ENCODE results near the gene TOMM34.
A peak's percentile ranks its signal among the peaks of the same experiment; 100 is the strongest.

The TOMM34 gene

GRCh38 chr20:44962483-44962882, 2.3 kb upstream of the TOMM34 start:
- DNase-seq (ENCODE audit: low spot score), result no peak

DNA sequence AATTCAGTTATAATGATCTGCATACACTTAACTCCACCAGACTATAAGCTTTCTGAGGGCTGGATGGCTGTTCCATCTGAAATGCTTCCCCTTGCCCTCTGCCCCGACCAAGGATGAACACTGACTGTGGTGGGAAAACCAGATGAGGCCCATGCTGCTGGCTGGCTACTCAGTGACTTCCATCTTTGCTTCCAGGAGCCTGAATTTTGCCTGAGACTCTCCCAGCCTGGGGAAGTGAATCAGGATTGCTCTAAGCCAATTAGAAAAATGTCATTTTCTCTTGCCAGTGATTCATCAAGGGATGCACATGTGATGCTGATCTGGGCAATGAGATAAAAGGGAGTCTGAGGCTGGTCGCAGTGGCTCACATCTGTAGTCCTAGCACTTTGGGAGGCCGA, 1.7 kb upstream of the TOMM34 start:
- peak; percentile 62 for DNase-seq (ENCODE audit: low spot score)

DNA sequence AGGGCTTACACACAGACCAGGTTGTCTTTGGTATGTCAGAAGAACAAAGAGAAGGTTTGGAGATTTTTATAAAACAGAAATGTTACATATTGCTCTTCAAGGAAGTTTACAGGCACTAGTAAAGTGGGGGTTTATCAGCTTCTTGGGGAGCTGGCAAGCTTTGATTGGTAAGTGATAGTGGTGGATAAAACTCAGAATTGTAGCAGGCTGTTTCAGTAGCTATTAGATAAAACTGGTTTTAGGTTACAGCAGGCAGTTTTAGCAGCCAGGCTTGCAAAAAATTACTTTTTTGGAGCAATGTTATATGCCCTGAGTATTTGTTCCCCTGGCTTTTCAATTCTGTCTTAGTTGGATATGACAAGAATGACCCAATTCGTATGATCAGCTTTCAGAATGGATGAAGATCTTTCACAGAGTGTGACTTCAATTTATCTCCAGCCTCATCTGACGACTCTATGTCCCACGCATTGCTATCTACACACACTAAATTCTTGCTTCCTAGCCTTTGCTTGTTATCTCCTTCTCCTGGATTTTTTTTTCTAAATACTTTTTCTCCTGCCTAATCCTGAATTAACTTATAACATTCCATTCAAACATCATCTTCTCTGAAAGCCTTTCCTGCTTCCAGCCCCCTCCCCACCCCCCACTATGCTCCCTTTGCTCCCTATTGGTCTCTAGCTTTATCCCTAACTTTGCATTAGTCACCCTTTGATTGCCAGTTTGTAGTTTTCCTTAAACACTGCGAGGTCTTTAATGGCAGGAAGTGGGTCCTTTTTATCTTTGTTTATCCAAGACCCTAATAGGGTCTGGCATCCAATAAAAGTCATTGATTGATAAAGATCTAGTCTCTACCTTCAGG, 1.0 kb upstream of the TOMM34 start:
- no peak for DNase-seq (ENCODE audit: low spot score)

- peak; percentile 44 for DNase-seq (ENCODE audit: low spot score)
These were observed 527 bp downstream of the TOMM34 start for GRCh38 chr20:44959638-44960102.

DNA sequence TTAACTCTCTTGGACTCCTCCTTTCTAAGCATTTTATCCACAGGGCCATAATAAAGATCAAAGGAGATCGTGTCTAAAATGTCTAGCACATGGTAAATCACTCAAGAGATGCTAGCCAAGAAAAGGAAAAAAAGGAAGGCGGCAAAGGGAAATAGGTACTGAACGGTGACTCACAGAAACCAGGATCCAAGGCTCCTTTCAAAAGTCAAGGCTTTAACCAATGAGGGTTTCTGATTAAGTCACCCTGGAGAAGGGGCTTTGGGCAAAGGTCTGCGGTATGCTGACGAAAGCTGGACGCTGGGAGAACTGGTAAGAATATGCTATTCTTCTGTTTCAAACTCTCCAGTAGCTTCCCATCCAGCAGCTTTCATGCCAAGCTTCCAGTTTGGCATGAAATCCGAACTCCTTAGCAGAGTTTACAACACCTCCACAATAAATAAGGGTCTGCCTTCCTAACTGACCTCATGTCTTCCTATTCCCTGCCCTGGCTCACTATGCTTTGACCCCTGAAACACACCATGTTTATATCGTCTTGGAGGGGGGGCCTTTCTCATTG, 1.0 kb downstream of the TOMM34 start:
- DNase-seq (ENCODE audit: low spot score), result no peak

GRCh38 chr20:44958276-44958675, 1.9 kb downstream of the TOMM34 start:
- DNase-seq (ENCODE audit: low spot score), result no peak

GRCh38 chr20:44956410-44956809, 3.8 kb downstream of the TOMM34 start:
- no peak for DNase-seq (ENCODE audit: low spot score)

DNA sequence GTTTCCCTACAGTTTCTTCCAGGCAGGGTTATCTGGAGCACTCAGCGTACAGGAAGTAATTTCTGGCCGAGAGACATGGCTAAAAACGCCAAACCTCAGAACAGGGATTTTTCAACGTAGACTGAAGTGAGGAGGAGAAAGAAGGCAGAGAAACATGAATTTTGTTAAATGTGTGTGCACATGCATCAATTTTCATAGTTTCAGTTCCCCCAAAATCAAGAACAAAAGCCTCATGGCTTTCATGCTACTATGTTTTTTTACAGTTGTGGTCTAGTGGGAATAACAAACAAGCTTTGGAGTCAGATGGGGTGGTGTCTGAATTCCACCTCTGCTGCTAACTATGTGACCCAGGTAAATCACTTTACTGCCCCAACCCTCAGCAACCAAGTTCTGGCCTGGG, 4.9 kb downstream of the TOMM34 start:
- no peak for DNase-seq (ENCODE audit: low spot score)

DNA sequence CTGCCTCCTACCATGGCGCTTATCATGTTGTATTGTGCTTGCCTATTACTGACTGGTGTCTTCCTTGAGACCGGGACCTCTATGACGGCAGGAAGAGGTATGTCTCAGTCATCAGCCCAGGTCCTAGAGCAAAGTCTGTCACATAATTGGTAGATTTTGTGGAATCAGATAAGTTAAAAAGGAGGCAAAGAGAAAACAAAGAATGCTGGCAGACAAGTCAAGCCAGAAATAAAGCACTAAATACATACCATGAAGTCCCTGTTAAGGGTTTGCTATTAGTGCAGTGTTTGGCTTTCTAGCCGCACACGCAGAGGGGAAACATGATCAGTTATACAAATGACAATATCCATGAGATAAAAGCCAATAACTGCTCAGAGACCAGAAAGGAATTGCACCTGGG, 6.0 kb downstream of the TOMM34 start:
- no peak for DNase-seq (ENCODE audit: low spot score)

- DNase-seq (ENCODE audit: low spot score), result no peak
These were observed 7.5 kb downstream of the TOMM34 start for GRCh38 chr20:44952731-44953130.

- no peak for DNase-seq (ENCODE audit: low spot score)
These were observed 9.8 kb downstream of the TOMM34 start for GRCh38 chr20:44950368-44950767.

DNA sequence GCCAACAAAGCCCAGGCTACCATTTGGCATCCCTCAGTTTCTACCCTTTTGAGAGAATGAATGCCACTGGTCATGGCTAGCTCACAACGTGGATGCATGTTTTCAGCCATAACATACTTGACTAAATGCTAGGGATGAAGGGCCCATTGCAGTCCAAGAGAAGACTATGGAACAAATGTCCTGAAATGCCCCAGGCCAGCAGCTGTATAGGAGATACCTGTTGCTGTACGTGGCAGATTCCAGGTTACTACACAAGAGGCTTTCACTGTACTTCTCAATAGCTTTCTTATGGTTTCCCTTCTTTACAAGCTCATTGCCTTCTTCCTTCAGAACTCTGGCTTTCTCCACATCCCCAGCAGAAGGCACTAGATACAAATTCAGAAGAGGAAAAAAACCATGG, 11.7 kb downstream of the TOMM34 start:
- DNase-seq (ENCODE audit: low spot score), result no peak

DNA sequence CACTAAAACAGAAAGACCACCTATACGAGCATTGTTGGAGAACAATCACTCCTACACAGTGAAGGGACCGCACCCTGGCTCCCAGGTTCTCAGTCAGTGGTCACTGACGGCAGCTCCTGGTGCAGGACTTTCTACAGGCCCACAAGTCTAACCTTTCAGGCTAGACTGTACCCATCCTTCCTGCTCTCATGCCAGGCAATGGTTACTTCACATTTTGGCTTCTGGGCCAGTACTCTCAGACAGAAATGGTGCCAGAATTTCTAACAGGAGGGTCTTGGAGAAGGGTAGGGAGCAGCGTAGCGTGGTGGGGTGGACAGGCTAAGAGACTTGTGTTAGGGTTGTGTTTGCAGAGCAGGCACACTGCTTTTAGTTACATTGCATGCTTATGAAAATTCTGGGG, 12.1 kb downstream of the TOMM34 start:
- no peak for DNase-seq (ENCODE audit: low spot score)

- no peak for DNase-seq (ENCODE audit: low spot score)
These were observed 13.8 kb downstream of the TOMM34 start for GRCh38 chr20:44946271-44946852.

DNA sequence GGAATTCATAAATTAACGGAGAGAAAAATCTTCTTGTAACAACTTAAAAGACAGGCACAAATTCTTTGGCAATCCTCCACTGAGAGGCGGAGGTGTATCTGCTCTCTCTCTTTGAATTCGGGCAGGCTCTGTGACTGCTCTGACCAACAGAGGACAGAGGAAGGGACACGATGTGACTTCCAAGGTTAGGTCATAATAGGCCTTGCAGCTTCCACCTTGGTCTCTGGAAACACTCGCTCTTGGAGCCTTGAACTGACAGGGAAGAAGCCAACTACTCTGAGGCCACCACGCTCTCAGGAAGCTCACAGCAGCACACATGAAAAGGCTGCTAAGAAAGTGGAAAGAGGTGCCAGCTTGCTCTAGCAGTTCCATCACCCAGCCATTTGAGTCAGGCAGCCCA, 14.9 kb downstream of the TOMM34 start:
- DNase-seq (ENCODE audit: low spot score), result no peak

GRCh38 chr20:44943828-44944227, 16.4 kb downstream of the TOMM34 start:
- DNase-seq (ENCODE audit: low spot score), result no peak

GRCh38 chr20:44942264-44942973, 17.8 kb downstream of the TOMM34 start:
- no peak for DNase-seq (ENCODE audit: low spot score)

- no peak for DNase-seq (ENCODE audit: low spot score)
These were observed 19.0 kb downstream of the TOMM34 start for GRCh38 chr20:44941120-44941691.

DNA sequence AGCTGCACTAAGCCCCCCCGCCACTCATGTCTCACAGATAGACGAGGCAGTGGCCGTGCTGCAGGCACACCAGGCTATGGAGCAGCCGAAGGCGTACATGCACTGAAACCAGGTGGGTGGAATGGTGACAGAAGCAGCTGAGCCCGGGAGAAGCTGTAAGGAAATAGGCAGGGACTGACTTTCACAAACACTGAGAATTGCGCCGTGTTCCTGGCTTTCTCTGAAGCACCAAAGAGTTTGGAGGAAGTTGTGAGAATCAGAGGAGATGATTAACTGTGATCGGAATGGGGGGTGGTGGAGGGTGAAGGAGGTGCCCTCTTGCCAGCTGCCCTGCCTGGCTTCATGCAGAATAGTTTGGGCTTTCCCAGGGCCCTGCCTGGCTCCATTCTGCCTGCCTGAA, 21.6 kb downstream of the TOMM34 start:
- DNase-seq (ENCODE audit: low spot score), result no peak

DNA sequence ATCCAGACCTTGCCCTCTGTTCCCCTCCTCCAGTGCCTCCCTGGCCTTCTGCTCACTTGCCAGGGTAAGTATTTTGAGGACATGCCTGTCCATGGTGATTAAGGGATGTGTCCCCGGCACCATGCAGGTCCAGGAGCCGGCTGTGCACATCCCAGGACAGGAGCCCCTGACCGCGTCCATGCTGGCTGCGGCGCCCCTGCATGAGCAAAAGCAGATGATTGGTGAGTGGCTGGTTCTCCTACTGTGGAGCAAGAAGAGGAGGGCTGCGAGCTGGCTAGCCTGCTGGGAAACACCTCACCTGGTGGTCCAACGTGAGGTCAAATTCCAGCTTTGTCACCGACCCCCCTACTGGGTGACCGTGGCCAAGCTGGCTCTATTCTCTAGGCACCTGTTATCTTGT, 23.7 kb downstream of the TOMM34 start:
- DNase-seq (ENCODE audit: low spot score), result no peak

- DNase-seq (ENCODE audit: low spot score), result no peak
These were observed 27.3 kb downstream of the TOMM34 start for GRCh38 chr20:44932916-44933315.

- no peak for DNase-seq (ENCODE audit: low spot score)
These were observed 28.3 kb downstream of the TOMM34 start for GRCh38 chr20:44931911-44932310.
